ENCODE data around the gene BCAS4.

GRCh38 chr20:50789968-50790650, 4.8 kb upstream of the BCAS4 start:
- TF ChIP-seq ZNF423 (CRISPR knock-in tag; IDR thresholded peaks at IDR 0.05): no peak
- no peak for TF ChIP-seq JUN (CRISPR knock-in tag; IDR thresholded peaks at IDR 0.05)
- TF ChIP-seq, protein P1, sequence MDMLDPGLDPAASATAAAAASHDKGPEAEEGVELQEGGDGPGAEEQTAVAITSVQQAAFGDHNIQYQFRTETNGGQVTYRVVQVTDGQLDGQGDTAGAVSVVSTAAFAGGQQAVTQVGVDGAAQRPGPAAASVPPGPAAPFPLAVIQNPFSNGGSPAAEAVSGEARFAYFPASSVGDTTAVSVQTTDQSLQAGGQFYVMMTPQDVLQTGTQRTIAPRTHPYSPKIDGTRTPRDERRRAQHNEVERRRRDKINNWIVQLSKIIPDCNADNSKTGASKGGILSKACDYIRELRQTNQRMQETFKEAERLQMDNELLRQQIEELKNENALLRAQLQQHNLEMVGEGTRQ (CRISPR knock-in tag; IDR thresholded peaks at IDR 0.05): no peak
